Stimulated activated CD8-positive, alpha-beta memory T cell treated with anti-CD3 and anti-CD28 coated beads, Interleukin-15, amount 100 ng/mL, for 4 hours (primary cell): ENCODE results near the gene SLC22A4.

Experiments
- DNase-seq, 2 donors: peaks; one replicate each; pipeline ENCODE4 v3.0.0-alpha.2; 2020; ENCODE audit warnings: low read depth in 2 of 2

The SLC22A4 gene

DNA sequence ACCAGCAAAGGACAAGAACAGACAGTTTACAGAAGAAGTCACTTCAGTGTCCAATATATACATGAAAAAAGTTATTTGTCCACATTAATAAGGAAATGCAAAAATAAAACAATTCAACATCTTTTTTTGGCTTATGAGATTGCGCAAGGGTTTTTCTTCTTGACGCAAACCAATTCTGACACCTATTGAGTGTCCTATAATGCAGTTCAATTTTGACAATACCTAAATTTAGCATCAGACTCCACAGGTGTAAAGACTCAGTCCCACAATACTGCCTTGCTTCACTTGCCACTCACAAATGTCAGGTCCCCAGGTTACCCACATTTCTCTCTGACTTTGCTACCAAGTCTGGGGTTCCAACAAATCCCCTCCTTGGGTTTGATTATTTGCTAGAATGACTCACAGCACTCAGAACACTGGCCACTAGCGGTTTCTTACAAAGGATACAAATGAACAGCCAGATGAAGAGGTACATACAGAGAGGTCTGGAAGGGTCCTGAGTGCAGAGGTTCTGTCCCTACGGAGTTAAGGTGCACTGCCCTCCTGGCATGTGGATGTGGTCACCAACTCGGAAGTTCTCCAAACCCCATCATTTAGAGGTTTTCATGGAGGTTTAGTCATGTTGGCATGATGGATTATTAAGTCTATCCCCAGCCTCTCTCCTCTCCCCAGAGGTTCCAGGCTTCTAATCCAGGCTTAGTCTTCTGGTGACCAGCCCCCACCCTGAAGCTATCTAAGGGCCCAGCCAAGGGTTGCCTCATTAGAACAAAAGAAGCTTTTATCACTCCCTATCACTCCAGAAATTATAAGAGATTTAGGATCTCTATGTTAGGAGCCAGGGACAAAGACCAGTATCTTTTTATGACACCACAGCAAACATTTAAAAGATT, 48.3 kb downstream of the SLC22A4 start:
- DNase-seq = no peak

- DNase-seq = no peak
Observed at GRCh38 chr5:132344775-132345514, 50.8 kb downstream of the SLC22A4 start.

GRCh38 chr5:132353486-132353995, 59.3 kb downstream of the SLC22A4 start:
- no peak for DNase-seq

- DNase-seq = no peak
Observed at GRCh38 chr5:132354381-132355139, 60.4 kb downstream of the SLC22A4 start.

- DNase-seq = no peak
Observed at GRCh38 chr5:132355140-132355765, 61.1 kb downstream of the SLC22A4 start.

- DNase-seq = no peak
Observed at GRCh38 chr5:132358775-132359174, 64.6 kb downstream of the SLC22A4 start.

DNA sequence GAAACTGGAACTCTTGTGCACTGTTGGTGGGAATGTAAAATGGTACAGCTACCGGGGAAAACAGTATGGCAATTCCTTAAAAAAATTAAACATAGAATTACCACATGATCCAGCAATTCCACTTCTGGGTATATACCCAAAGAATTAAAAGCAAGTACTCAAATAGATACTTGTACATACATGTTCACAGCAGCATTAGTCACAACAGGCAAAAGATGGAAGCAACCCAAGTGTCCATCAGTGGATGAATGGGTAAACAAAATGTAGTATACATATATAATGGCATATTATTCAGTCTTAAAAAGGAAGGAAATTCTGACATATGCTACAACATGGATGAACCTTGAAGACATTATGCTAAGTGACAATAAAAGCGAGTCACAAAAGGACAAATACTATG, 67.9 kb downstream of the SLC22A4 start:
- no peak for DNase-seq

GRCh38 chr5:132363431-132364112, 69.4 kb downstream of the SLC22A4 start:
- no peak for DNase-seq

DNA sequence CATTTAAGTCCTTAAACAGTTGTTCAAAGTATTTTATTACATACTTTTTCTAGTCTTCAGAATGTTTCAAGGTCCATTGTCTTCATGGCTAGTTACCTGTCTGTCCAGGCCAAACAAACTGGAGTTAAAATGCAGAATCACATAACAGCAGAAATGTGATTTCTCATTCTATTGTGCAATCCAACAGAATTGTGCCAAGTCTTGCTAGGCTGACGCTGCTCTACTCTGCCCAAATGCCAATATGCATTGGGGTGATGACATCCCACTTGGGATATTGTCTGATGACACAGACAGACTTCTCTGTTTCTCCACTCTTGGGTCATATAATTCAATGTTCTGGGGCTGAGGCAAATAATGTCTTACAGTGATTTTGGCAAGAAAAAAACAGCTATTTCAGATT, 70.1 kb downstream of the SLC22A4 start:
- no peak for DNase-seq

DNA sequence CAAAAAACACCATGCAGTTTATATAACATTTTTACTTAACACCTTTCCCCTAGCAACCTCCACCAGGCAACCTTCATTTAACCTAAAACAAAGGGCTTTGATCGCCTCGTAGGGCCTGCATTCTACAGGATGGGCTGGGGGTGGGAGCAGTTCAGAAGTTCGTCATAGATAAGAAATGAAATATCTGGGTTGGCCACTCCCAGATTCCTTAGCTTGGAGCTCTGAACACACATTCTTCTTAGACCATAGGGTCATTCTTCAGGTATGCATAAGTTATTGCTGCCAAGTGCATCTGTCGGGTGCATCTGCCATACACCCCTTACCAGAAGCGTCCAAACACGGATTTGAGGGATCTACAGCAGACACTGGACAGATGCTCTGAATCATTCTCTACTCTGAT, 71.0 kb downstream of the SLC22A4 start:
- DNase-seq = no peak

DNA sequence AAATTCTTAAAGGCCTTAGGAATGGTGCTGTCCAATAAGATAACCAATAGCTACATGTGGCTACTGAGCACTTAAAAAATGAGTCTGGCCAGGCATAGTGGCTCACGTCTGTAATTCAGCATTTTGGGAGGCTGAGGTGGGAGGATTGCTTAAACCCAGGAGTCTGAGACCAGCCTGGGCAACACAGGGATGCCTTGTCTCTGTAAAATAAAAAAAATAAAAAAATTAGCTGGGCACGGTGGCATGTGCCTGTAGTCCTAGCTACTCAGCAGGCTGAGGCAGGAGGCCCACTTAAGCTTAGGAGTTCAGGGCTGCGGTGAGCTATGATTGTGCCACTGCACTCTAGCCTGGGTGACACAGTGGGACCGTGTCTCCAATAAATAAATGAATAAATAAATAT, 74.0 kb downstream of the SLC22A4 start:
- no peak for DNase-seq

DNA sequence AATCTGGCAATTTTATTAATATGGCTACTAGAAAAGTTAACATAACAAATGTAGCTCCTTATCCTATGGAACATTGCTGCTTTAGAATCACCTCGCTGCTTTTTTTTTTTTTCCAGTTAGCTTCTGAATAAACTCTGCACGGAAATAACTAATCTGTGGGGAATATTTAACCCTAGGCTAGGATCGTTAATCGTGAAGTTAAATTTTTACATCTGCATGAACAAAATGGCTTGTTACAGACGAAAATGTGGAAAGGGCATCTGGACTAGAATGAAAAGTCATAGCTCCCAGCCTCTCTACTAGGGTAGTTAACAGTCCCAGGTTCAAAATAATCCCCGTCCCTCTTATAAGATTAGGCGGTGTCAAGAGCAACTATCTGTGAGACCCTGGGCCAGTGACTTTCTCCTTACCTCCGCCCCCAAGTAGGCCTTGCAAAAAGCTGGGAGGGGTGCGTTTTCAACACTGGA, 74.8 kb downstream of the SLC22A4 start:
- DNase-seq = no peak

GRCh38 chr5:132369474-132370180, 75.4 kb downstream of the SLC22A4 start, which contains the start of gene SLC22A5:
Gene SLC22A5 (plus strand): TSS chr5:132369710. CDS start chr5:132369973, 263 bp downstream.
- peak; percentile 16 to 44 for DNase-seq

DNA sequence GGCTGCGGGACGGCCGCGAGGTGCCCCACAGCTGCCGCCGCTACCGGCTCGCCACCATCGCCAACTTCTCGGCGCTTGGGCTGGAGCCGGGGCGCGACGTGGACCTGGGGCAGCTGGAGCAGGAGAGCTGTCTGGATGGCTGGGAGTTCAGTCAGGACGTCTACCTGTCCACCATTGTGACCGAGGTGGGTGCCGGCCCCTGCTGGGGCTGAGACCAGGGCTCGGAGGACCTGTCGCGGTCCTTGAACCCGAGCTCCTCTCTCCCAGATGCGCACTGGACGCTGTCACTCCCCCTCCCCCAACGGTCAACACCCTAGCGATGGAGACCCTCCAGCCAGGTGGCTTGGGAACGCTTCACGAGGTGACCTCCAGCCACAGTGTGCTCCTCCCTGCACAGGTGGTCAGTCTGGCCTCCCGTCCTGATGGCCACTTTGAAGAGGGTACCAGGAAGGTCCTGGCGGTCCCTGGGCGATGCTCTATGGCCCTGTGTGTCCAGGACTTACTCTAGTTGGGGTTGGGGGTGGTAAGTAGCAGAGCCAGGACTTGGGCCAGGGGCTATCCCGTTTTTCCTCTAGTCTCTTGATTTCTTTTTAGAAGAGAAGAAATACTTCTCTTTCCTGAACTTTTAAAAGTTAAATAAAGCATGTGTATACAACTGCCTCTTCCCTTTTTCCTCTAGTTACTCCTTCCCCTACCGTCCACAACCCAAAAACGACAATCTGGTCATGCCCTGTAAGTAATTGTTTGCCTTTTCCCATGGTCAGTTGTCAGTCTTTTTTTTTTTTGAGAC, 76.2 kb downstream of the SLC22A4 start:
- DNase-seq = no peak

- no peak for DNase-seq
Observed at GRCh38 chr5:132370971-132371602, 76.9 kb downstream of the SLC22A4 start.

DNA sequence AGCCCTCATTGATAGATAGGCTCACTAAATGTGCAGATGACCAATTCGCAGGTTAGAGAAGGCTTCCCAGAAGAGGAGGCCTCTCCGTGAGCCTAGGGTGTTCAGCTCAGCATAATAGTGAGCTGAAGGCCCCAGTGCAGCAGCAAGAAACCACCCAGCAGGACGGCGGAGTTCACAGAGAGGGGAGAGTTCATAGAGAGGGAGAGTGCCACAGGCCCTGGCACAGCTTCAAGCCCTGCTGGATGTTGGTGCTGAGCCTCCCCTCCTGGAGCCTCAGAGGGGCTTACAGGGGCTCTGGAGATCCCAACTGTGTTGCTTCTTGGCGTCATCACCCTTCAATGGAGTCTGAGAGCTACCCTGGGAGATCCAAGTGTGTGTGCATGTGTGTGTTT, 77.4 kb downstream of the SLC22A4 start:
- DNase-seq = no peak

DNA sequence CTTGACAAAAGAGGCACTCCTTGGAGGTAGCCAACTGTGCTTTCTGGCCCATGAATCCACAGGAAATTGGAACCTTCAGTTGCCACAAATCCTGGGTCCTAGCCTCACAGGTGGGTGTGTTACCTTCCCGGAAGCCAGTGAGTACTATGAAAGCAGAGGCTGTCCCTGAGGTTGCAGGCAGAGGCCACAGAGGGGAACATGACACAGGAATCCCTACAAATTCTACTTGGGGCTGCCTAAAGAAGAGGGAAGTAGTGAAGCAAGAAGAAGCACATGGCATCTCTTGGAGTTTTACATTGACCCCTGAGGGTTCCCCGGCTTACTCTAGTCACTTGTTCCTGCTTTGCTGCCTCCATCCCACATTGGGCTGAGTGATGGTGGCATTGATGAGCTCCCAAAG, 77.9 kb downstream of the SLC22A4 start:
- DNase-seq = no peak

- no peak for DNase-seq
Observed at GRCh38 chr5:132372542-132372941, 78.3 kb downstream of the SLC22A4 start.

DNA sequence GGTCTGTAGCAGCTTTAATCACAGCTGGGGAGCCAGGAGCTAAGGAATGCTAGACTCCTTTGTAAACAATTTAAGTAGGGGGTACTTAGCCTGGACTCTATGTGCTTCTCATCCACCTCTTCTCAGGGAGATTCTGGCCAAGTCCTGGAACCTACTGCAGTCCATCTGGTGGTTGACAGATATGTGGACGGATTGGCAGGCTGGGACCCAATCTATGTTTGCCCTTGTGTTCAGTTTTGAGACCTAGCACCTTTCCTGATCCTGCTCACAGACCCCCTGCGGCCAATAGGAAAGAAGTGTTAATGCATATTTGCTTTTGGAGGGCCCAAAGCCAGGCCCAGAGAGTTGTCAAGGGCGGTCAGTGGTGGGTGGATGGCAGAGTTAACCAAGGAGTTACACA, 81.8 kb downstream of the SLC22A4 start:
- no peak for DNase-seq
